Mesenchymal stem cell (in vitro differentiated cells and primary cell): Measurements from ENCODE around the gene PCDH1.

ENCODE experiments used
- DNase-seq: peaks from one replicate; pipeline ENCODE4 v3.0.0-alpha.2; 2013
- H2AFZ ChIP-seq: one replicate; pipeline ENCODE4 v1.6.1; 2013; ENCODE audit warnings: low read depth, mild to moderate bottlenecking, control low read depth, inconsistent platforms, low read length, moderate library complexity
- H2AK5ac ChIP-seq: 2 replicates; pipeline ENCODE4 v1.6.1; 2013; ENCODE audit warnings: low read length, moderate library complexity, mild to moderate bottlenecking, inconsistent platforms; ENCODE audit not compliant: severe bottlenecking
- H2BK120ac ChIP-seq: one replicate; pipeline ENCODE4 v1.6.1; 2013; ENCODE audit warnings: low read depth, mild to moderate bottlenecking, inconsistent platforms, low read length, moderate library complexity
- H2BK12ac ChIP-seq, 2 experiments: one replicate each; pipeline ENCODE4 v1.6.1; 2013; ENCODE audit warnings: inconsistent platforms in 2 of 2, low read length in 2 of 2, mild to moderate bottlenecking in 2 of 2, moderate library complexity in 2 of 2, control low read depth in 1 of 2
- H2BK15ac ChIP-seq: one replicate; pipeline ENCODE4 v1.6.1; 2013; ENCODE audit warnings: mild to moderate bottlenecking, low read depth, inconsistent platforms; ENCODE audit not compliant: poor library complexity, severe bottlenecking
- H2BK5ac ChIP-seq: 2 replicates; pipeline ENCODE4 v1.6.1; 2013; ENCODE audit warnings: low read depth, mild to moderate bottlenecking, low read length, control low read depth, inconsistent platforms; ENCODE audit not compliant: poor library complexity, severe bottlenecking
- H3K14ac ChIP-seq, 2 experiments: one replicate each; pipeline ENCODE4 v1.6.1; 2013; ENCODE audit warnings: inconsistent platforms in 2 of 2, low read length in 2 of 2, control low read depth in 1 of 2, mild to moderate bottlenecking in 1 of 2, moderate library complexity in 1 of 2
- H3K18ac ChIP-seq, 2 experiments: one replicate each; pipeline ENCODE4 v1.6.1; 2013; ENCODE audit warnings: inconsistent platforms in 2 of 2, low read length in 2 of 2, control low read depth in 1 of 2, low read depth in 1 of 2, mild to moderate bottlenecking in 1 of 2
- H3K23ac ChIP-seq, 2 experiments: one replicate each; pipeline ENCODE4 v1.6.1; 2013; ENCODE audit warnings: inconsistent platforms in 2 of 2, low read length in 2 of 2, mild to moderate bottlenecking in 2 of 2, moderate library complexity in 2 of 2, control low read depth in 1 of 2
- H3K27ac ChIP-seq: 2 replicates; pipeline ENCODE4 v1.5.1; 2013; ENCODE audit warnings: mild to moderate bottlenecking, moderate library complexity, low read length, control low read depth, inconsistent platforms; ENCODE audit not compliant: poor library complexity, severe bottlenecking
- H3K27me3 ChIP-seq, 2 experiments: 2 replicates each; pipeline versions ENCODE4 v1.6.1 to v1.7.0; 2013; ENCODE audit warnings: low read length in 2 of 2, mild to moderate bottlenecking in 2 of 2, moderate library complexity in 2 of 2, control low read depth in 1 of 2, inconsistent platforms in 1 of 2; ENCODE audit not compliant: control insufficient read depth in 1 of 2, insufficient read depth in 1 of 2
- H3K36me3 ChIP-seq, 2 experiments: 2 replicates each; pipeline versions ENCODE4 v1.6.1 to v1.7.0; 2013; ENCODE audit warnings: low read length in 2 of 2, control low read depth in 1 of 2, inconsistent platforms in 1 of 2, low read depth in 1 of 2, mild to moderate bottlenecking in 1 of 2; ENCODE audit not compliant: insufficient read depth in 2 of 2, control insufficient read depth in 1 of 2
- H3K4ac ChIP-seq, 2 experiments: one replicate each; pipeline ENCODE4 v1.6.1; 2013; ENCODE audit warnings: inconsistent platforms in 2 of 2, low read length in 2 of 2, mild to moderate bottlenecking in 2 of 2, moderate library complexity in 2 of 2, control low read depth in 1 of 2, low read depth in 1 of 2
- H3K4me1 ChIP-seq: 2 replicates; pipeline ENCODE4 v1.6.1; 2013; ENCODE audit warnings: low read depth, low read length, control low read depth; ENCODE audit not compliant: control insufficient read depth, insufficient read depth
- H3K4me2 ChIP-seq: 2 replicates; pipeline ENCODE4 v1.6.1; 2013; ENCODE audit warnings: low read length, mild to moderate bottlenecking, inconsistent platforms; ENCODE audit not compliant: poor library complexity, severe bottlenecking
- H3K4me3 ChIP-seq, 2 experiments: 2 replicates each; pipeline versions ENCODE4 v1.5.1 to v1.7.0; 2013; ENCODE audit warnings: low read length in 2 of 2, mild to moderate bottlenecking in 2 of 2, control low read depth in 1 of 2, low read depth in 1 of 2; ENCODE audit not compliant: insufficient read depth in 1 of 2
- H3K79me1 ChIP-seq: replicated peaks from 2 replicates; pipeline ENCODE4 v1.6.1; 2013; ENCODE audit warnings: mild to moderate bottlenecking, control low read depth, low read length, inconsistent platforms; ENCODE audit not compliant: poor library complexity, severe bottlenecking
- H3K9ac ChIP-seq: 2 replicates; pipeline ENCODE4 v1.7.0; 2013; ENCODE audit warnings: mild to moderate bottlenecking, low read length, moderate library complexity
- H3K9me3 ChIP-seq: 2 replicates; pipeline ENCODE4 v1.7.0; 2013; ENCODE audit warnings: mild to moderate bottlenecking, low read length; ENCODE audit not compliant: control insufficient read depth
- H4K8ac ChIP-seq: one replicate; pipeline ENCODE4 v1.6.1; 2013; ENCODE audit warnings: inconsistent platforms, mild to moderate bottlenecking, low read length, moderate library complexity
- H4K91ac ChIP-seq: one replicate; pipeline ENCODE4 v1.6.1; 2013; ENCODE audit warnings: mild to moderate bottlenecking, low read length, inconsistent platforms
- WGBS: methylation state at CpG from one replicate; pipeline ENCODE4 v1.1.7; 2013; ENCODE audit warnings: mixed read lengths; 5-methylcytosine and 5-hydroxymethylcytosine counted together

Gene PCDH1

DNA sequence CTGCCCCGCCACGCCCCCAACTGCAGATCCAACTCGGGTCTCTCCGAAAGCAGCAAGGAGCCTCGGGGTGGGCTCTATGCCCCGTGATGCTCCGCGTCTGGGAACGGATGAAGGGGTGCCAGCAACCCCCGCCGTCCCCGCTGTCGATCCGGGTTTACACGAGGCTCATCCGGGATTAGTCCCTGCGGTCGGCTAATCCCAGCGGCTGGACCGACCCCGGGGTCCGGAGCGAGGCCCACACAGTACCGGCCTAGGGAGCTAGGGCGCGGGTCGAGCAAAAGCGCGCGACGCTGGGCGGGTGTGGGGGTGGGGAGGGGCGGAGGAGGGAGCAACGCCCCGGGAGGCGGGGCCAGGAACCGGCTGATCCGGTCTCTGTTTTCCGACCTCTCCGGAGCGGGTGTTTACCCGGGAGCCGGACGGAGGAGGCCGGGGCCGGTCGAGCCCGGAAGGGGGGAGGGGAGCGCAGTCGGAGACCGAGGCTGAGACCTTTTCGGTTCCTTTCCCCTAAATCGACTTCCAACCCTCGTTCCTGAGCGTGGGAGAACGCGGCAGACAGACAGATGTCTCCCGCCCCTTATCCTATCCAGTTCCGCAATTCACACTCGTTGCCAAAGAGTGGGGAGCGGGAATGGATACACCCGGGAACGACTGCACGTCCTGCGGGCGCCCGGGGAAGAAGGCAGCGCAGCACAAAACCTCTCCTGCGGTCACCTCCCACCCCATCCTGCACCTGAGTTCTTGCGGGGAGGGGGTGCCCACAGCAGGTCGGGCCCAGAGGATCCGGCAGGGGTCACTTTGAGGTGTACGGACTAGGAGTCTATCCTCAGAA is 28.6 kb downstream of the PCDH1 start:
- peak overlapping the region; percentile 88 to 98 for H3K4ac ChIP-seq
- H3K4me1 ChIP-seq, result peaks cover 14% of the 10 kb centered on the region
- peak overlapping the region; percentile 87 to 97 for H3K18ac ChIP-seq
- no peaks in the 10 kb centered on the region for H3K9me3 ChIP-seq
- H4K8ac ChIP-seq, result peak overlapping the region; percentile 89
- peak overlapping the region in 1 of 2 experiments; percentile 94 for H3K14ac ChIP-seq
- H3K79me1 ChIP-seq, result no peaks in the 10 kb centered on the region
- peak overlapping the region in 1 of 2 experiments; percentile 97 for H3K23ac ChIP-seq
- peaks cover 16 to 35% of the 10 kb centered on the region in 2 experiments for H3K27me3 ChIP-seq
- H2AK5ac ChIP-seq, result peak overlapping the region; percentile 35
- DNase-seq, result peak; percentile 83
- H2BK12ac ChIP-seq, result peak overlapping the region in 1 of 2 experiments; percentile 91
- no peaks in the 10 kb centered on the region for H3K36me3 ChIP-seq
- peak overlapping the region; percentile 94 for H2AFZ ChIP-seq
- H3K9ac ChIP-seq, result peak overlapping the region; percentile 96
- peak overlapping the region; percentile 10 for H2BK5ac ChIP-seq
- peak overlapping the region; percentile 75 for H2BK120ac ChIP-seq
- H3K4me2 ChIP-seq, result peak overlapping the region; percentile 99
- H2BK15ac ChIP-seq, result peak overlapping the region; percentile 99
- H3K27ac ChIP-seq, result peak overlapping the region; percentile 51
- 1% methylated on average over 66 of the region's 73 CpGs for WGBS
- peak overlapping the region; percentile 75 to 95 for H3K4me3 ChIP-seq
- peak overlapping the region; percentile 77 for H4K91ac ChIP-seq

- Histone ChIP-seq H3K14ac (peak overlapping the region in 1 of 2 experiments; percentile 92), H3K4me2 (peak overlapping the region; percentile 99), H2BK5ac (no peak overlapping the region), H4K91ac (peak overlapping the region; percentile 85), H3K27me3 (peaks cover 20 to 39% of the 10 kb centered on the region in 2 experiments), H4K8ac (peak overlapping the region; percentile 89), H2BK12ac (peak overlapping the region; percentile 34 to 90), H3K4ac (peak overlapping the region; percentile 20 to 95), H3K4me3 (peak overlapping the region; percentile 75 to 95), H3K9me3 (no peaks in the 10 kb centered on the region), H2BK120ac (no peak overlapping the region), H3K23ac (no peak overlapping the region), H3K9ac (peak overlapping the region; percentile 96), H3K4me1 (peaks cover 14% of the 10 kb centered on the region), H2BK15ac (peak overlapping the region; percentile 99), H3K79me1 (no peaks in the 10 kb centered on the region), H2AK5ac (peak overlapping the region; percentile 32), H3K18ac (peak overlapping the region; percentile 87 to 96), H2AFZ (peak overlapping the region; percentile 59), H3K27ac (no peak overlapping the region), H3K36me3 (no peaks in the 10 kb centered on the region)
- WGBS, result 2% methylated on average over 17 of the region's 19 CpGs
- DNase-seq, result peak; percentile 75
These were observed 29.3 kb downstream of the PCDH1 start for GRCh38 chr5:141848744-141849414.

DNA sequence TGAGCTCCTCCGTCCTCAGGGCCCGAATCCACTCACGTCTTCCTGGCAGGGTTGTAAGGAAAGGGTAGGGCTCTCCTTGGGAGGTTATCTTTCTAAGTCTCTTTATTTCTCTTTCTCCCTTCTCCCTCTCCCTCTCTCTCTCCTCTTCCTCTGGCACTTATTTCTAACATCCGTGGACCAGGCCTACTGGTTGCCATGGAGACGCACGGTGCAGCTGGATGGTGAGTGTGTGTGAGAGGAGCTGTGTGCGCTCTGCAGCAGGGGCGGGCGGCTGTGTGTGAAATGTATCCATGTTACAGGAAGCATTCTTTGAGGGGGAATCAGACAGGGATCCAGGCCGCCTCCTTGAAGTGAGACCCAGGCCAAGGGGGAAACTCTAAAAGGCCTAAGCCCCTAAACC is 32.2 kb downstream of the PCDH1 start:
- Histone ChIP-seq H3K23ac (no peak overlapping the region), H3K4ac (no peak overlapping the region), H3K27ac (no peak overlapping the region), H4K91ac (no peak overlapping the region), H3K18ac (peak overlapping the region in 1 of 2 experiments; percentile 50), H3K4me1 (peaks cover 12% of the 10 kb centered on the region), H2BK5ac (no peak overlapping the region), H2AK5ac (no peak overlapping the region), H3K4me2 (no peak overlapping the region), H4K8ac (no peak overlapping the region), H3K79me1 (no peaks in the 10 kb centered on the region), H3K36me3 (no peaks in the 10 kb centered on the region), H3K9me3 (no peaks in the 10 kb centered on the region), H3K27me3 (peaks cover 49 to 53% of the 10 kb centered on the region in 2 experiments), H2BK12ac (no peak overlapping the region), H3K9ac (no peak overlapping the region), H3K14ac (no peak overlapping the region), H3K4me3 (no peak overlapping the region), H2BK15ac (no peak overlapping the region), H2AFZ (no peak overlapping the region), H2BK120ac (no peak overlapping the region)
- WGBS, result 23% methylated on average over 7 of the region's 10 CpGs
- peak; percentile 63 for DNase-seq

DNA sequence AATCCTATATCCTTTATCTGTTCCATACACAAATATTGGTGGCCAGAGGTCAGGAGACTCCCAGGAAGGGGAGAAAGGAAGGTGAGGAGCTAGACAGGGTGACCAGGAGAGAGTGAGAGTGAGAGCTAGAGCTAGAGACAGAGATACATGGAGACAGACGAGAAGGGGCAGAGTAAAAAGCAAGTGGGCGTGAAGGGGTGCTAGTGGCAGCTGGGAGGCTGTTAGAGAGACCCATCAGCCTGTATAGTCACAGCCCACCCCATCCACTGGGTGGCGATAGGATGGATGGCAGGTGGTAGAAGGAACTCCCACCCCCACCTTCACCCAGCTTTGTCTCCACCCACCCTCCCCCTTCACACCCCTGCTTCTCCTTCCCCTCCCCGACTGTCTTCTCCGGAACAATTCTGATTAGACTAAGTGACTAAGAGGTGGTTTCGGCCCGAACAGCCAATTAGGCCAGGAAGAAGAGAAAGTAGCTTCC is 32.8 kb downstream of the PCDH1 start:
- Histone ChIP-seq H4K8ac (no peak overlapping the region), H3K4me2 (no peak overlapping the region), H2BK15ac (no peak overlapping the region), H3K4me1 (peaks cover 9% of the 10 kb centered on the region), H2BK5ac (no peak overlapping the region), H3K36me3 (no peaks in the 10 kb centered on the region), H2AFZ (no peak overlapping the region), H3K27me3 (peaks cover 52 to 55% of the 10 kb centered on the region in 2 experiments), H3K18ac (peak overlapping the region in 1 of 2 experiments; percentile 28), H3K9me3 (no peaks in the 10 kb centered on the region), H3K23ac (no peak overlapping the region), H3K9ac (no peak overlapping the region), H3K14ac (no peak overlapping the region), H4K91ac (peak overlapping the region; percentile 71), H3K4me3 (no peak overlapping the region), H2AK5ac (no peak overlapping the region), H3K4ac (no peak overlapping the region), H3K27ac (no peak overlapping the region), H2BK12ac (peak overlapping the region; percentile 15 to 50), H2BK120ac (no peak overlapping the region), H3K79me1 (no peaks in the 10 kb centered on the region)
- WGBS, result 35% methylated on average over 5 of the region's 7 CpGs
- DNase-seq, result no peak
